ENCODE measurements around the gene REPS1. TPM values are rescaled to one million over a fixed set of nuclear protein-coding genes. Genes with fewer than 3 reads are reported as not detected.

The REPS1 gene
- total RNA-seq, 1 experiment from 2014 or later, result 65.3 TPM

GRCh38 chr6:138988469-138988834, 399 bp upstream of the REPS1 start:
- BruUV-seq (replicated peaks), result no TSS peak

DNA sequence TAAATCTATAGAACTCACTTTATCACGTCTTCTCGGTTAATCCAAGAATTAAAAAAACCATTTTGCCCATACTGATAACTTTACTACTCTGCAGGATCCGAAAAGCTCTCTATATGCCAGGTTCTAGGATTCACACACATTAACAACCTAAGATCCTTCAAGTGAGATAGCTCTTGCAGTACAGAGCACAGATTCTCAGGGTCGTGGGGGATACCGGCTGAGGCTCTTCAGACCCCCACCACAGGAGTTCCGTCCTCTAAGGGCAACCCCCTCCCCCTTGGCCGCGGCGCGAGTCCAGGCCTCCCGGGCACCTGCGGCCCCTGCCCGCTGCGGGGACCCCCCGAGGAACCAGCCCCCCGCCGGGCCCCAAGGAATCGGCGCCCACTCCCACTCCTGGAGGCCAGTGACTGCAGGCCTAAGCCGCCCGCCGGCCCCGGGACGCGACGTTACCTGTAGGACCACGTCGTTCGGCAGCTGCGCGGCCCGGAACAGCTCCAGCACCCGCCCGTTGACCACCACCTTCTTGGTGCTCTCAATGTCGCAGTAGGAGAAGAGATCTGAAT, 892 bp downstream of the REPS1 start:
- ChIA-PET CTCF (interaction anchor here (0.6 to 5.1 kb wide), 15 partner anchors 11 to 1463 kb away, joined by 3 to 44 read pairs (median 5); no protein-coding TSS in a partner anchor), POLR2A (interaction anchor here (0.5 to 4.7 kb wide), 21 partner anchors 10 to 1274 kb away, joined by 3 to 57 read pairs (median 4); partner anchors contain the start of genes ABRACL and CITED2)
- Mint-ChIP-seq H3K27me3 (ENCODE audit: insufficient read depth, unreplicated experiment) (no peaks in the 10 kb centered on the region), H3K27ac (ENCODE audit: low read depth, unreplicated experiment) (peak overlapping the region; percentile 97), H3K4me1 (ENCODE audit: insufficient read depth, unreplicated experiment) (no peaks in the 10 kb centered on the region), H3K9me3 (ENCODE audit: unreplicated experiment) (no peaks in the 10 kb centered on the region), H3K4me3 (ENCODE audit: unreplicated experiment) (no peak overlapping the region), H3K36me3 (ENCODE audit: insufficient read depth, unreplicated experiment) (no peaks in the 10 kb centered on the region)
- BruUV-seq (replicated peaks), result no TSS peak
- intact Hi-C loops (cut with micrococcal nuclease), result loop anchor here (5.0 to 10.0 kb wide), 3 partner anchors 40 to 392 kb away; partner anchors contain the start of gene ABRACL
- TF ChIP-seq, protein P1, sequence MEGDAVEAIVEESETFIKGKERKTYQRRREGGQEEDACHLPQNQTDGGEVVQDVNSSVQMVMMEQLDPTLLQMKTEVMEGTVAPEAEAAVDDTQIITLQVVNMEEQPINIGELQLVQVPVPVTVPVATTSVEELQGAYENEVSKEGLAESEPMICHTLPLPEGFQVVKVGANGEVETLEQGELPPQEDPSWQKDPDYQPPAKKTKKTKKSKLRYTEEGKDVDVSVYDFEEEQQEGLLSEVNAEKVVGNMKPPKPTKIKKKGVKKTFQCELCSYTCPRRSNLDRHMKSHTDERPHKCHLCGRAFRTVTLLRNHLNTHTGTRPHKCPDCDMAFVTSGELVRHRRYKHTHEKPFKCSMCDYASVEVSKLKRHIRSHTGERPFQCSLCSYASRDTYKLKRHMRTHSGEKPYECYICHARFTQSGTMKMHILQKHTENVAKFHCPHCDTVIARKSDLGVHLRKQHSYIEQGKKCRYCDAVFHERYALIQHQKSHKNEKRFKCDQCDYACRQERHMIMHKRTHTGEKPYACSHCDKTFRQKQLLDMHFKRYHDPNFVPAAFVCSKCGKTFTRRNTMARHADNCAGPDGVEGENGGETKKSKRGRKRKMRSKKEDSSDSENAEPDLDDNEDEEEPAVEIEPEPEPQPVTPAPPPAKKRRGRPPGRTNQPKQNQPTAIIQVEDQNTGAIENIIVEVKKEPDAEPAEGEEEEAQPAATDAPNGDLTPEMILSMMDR (IDR thresholded peaks at IDR 0.05; ENCODE audit: unreplicated experiment), result no peak
- no peak for DNase-seq (ENCODE audit: unreplicated experiment)

More at GRCh38 chr6:138988469-138988834, 399 bp upstream of the REPS1 start:
- Mint-ChIP-seq H3K27me3 (ENCODE audit: insufficient read depth, unreplicated experiment) (no peaks in the 10 kb centered on the region), H3K4me3 (ENCODE audit: unreplicated experiment) (no peak overlapping the region), H3K27ac (ENCODE audit: low read depth, unreplicated experiment) (peak overlapping the region; percentile 97), H3K36me3 (ENCODE audit: insufficient read depth, unreplicated experiment) (no peaks in the 10 kb centered on the region), H3K9me3 (ENCODE audit: unreplicated experiment) (no peaks in the 10 kb centered on the region), H3K4me1 (ENCODE audit: insufficient read depth, unreplicated experiment) (no peaks in the 10 kb centered on the region)
- ChIA-PET POLR2A (interaction anchor here (0.6 to 4.7 kb wide), 4 partner anchors 39 to 376 kb away, joined by 3 to 28 read pairs (median 4); no protein-coding TSS in a partner anchor), CTCF (interaction anchor here (0.6 to 5.1 kb wide), 18 partner anchors 12 to 376 kb away, joined by 3 to 44 read pairs (median 4); no protein-coding TSS in a partner anchor)
- DNase-seq (ENCODE audit: unreplicated experiment), result no peak
- intact Hi-C loops (cut with micrococcal nuclease), result loop anchor here (1.0 to 10.0 kb wide), 6 partner anchors 39 to 394 kb away; partner anchors contain the start of gene ABRACL
- TF ChIP-seq, protein P1 (IDR thresholded peaks at IDR 0.05; ENCODE audit: unreplicated experiment), result no peak

GRCh38 chr6:138986578-138986977, 1.5 kb downstream of the REPS1 start:
- peak overlapping the region; percentile 97 for H3K27ac Mint-ChIP-seq (ENCODE audit: low read depth, unreplicated experiment)
- H3K4me3 Mint-ChIP-seq (ENCODE audit: unreplicated experiment), result no peak overlapping the region
- ChIA-PET CTCF (interaction anchor here (0.6 to 5.1 kb wide), 9 partner anchors 11 to 368 kb away, joined by 3 to 44 read pairs (median 5); no protein-coding TSS in a partner anchor), POLR2A (interaction anchor here (0.5 to 4.7 kb wide), 20 partner anchors 10 to 388 kb away, joined by 3 to 57 read pairs (median 4); partner anchors contain the start of genes ABRACL and CITED2)
- no peak for DNase-seq (ENCODE audit: unreplicated experiment)
- TSS peak; percentile 35 for BruUV-seq (replicated peaks)
- TF ChIP-seq, protein P1 (IDR thresholded peaks at IDR 0.05; ENCODE audit: unreplicated experiment), result no peak
- H3K27me3 Mint-ChIP-seq (ENCODE audit: insufficient read depth, unreplicated experiment), result no peaks in the 10 kb centered on the region
- peaks cover 3% of the 10 kb centered on the region for H3K4me1 Mint-ChIP-seq (ENCODE audit: insufficient read depth, unreplicated experiment)
- H3K9me3 Mint-ChIP-seq (ENCODE audit: unreplicated experiment), result no peaks in the 10 kb centered on the region
- intact Hi-C loops (cut with micrococcal nuclease), result loop anchor here (5.0 to 10.0 kb wide), 3 partner anchors 41 to 392 kb away; partner anchors contain the start of gene ABRACL
- H3K36me3 Mint-ChIP-seq (ENCODE audit: insufficient read depth, unreplicated experiment), result no peaks in the 10 kb centered on the region

DNA sequence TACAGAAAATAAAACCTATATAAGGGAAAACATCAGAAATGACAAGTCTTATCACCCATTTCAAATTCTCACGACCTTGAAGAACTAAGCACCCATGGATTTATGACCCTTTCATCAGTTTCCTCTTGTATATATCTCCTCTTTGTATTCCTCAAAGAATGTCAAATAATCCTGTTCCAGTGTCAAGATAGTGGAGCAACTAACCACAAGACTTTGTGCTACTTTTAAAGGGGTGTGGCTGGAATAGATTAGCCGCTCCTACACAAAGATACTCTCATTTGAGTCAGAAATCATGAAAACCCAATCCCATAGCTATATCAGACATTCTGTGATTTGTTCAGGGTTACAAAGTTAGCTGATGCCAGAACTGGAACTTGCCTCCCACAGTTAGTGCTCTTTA, 6.6 kb downstream of the REPS1 start:
- H3K9me3 Mint-ChIP-seq (ENCODE audit: unreplicated experiment), result no peaks in the 10 kb centered on the region
- H3K27ac Mint-ChIP-seq (ENCODE audit: low read depth, unreplicated experiment), result no peak overlapping the region
- TF ChIP-seq, protein P1 (IDR thresholded peaks at IDR 0.05; ENCODE audit: unreplicated experiment), result no peak
- ChIA-PET CTCF (interaction anchor here (0.6 kb wide), 1 partner anchor 66 kb away, joined by 3 read pairs; no protein-coding TSS in a partner anchor), POLR2A (interaction anchor here (0.6 to 2.9 kb wide), 5 partner anchors 10 to 145 kb away, joined by 3 to 14 read pairs (median 3); no protein-coding TSS in a partner anchor)
- no TSS peak for BruUV-seq (replicated peaks)
- intact Hi-C loops (cut with micrococcal nuclease), result loop anchor here (10.0 kb wide), 1 partner anchor 387 kb away; no protein-coding TSS in a partner anchor
- H3K27me3 Mint-ChIP-seq (ENCODE audit: insufficient read depth, unreplicated experiment), result no peaks in the 10 kb centered on the region
- no peak overlapping the region for H3K4me3 Mint-ChIP-seq (ENCODE audit: unreplicated experiment)
- DNase-seq (ENCODE audit: unreplicated experiment), result no peak
- H3K36me3 Mint-ChIP-seq (ENCODE audit: insufficient read depth, unreplicated experiment), result no peaks in the 10 kb centered on the region
- peaks cover 22% of the 10 kb centered on the region for H3K4me1 Mint-ChIP-seq (ENCODE audit: insufficient read depth, unreplicated experiment)
